WTC11 (cell line): ENCODE results near the gene CLDN9.

ENCODE experiments used
- CTCF ChIP-seq: fragments of 200-600 bp; IDR thresholded peaks from 2 replicates; pipeline ENCODE4 v1.8.0; 2022; ENCODE audit warnings: antibody characterized with exemption
- E2F4 ChIP-seq: sonication (generic); formaldehyde crosslinking; IDR thresholded peaks from 2 replicates; pipeline ENCODE4 v1.8.1; 2022; ENCODE audit warnings: low read depth, mild to moderate bottlenecking, moderate library complexity, missing genetic modification reagents, borderline replicate concordance
- JUN ChIP-seq: sonication (generic); formaldehyde crosslinking; IDR thresholded peaks from 2 replicates; pipeline ENCODE4 v1.8.0; 2023; ENCODE audit warnings: mild to moderate bottlenecking, missing genetic modification reagents
- MAX ChIP-seq: sonication (generic); formaldehyde crosslinking; IDR thresholded peaks from 2 replicates; pipeline ENCODE4 v1.8.0; 2022; ENCODE audit warnings: mild to moderate bottlenecking, missing genetic modification reagents
- ZNF512 ChIP-seq: sonication (generic); formaldehyde crosslinking; IDR thresholded peaks from 2 replicates; pipeline ENCODE4 v1.8.1; 2022; ENCODE audit warnings: missing genetic modification reagents, borderline replicate concordance

GRCh38 chr16:2971985-2972784, 40.5 kb upstream of the CLDN9 start:
- TF ChIP-seq CTCF (no peak), MAX (CRISPR knock-in tag) (no peak), E2F4 (CRISPR knock-in tag) (no peak), JUN (CRISPR knock-in tag) (no peak), ZNF512 (no peak)
